ENCODE results near the gene RPL21.

The RPL21 gene

DNA sequence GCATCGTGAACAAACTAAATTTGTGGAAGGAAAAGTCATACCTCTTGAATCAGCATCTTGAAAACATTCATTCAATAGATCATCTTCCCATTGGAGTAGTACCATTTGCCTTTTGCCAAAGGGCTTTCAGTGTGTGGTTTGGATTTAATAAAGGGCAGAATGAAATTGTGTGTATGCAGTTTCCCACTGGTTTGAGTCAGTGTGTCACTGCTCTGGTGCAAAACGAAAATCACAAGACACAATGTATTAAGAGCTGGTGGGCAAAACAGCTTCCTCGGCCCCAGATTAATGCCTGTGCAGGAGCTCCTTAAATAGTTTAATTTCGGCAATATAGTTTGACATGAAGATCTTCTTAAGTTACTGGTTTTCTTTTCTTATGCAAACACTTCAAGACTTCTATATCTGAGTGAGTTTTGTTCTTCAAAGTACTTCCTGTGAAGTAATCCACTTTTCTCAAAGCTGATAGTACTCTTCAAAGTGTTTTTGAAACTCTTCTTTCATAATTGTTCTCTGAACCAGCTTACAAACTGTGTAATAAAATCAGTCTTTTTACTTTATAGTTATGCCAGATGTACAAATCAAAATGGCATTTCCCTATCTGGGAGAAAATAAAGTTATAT, 51.4 kb downstream of the RPL21 start:
- no peak overlapping the region for H3K27ac ChIP-seq (ENCODE audit: low read depth, low read length)
- H3K27me3 ChIP-seq (ENCODE audit: control insufficient read depth, insufficient read depth, low read length): no peaks in the 10 kb centered on the region
- no peaks in the 10 kb centered on the region for H3K9me3 ChIP-seq (ENCODE audit: control insufficient read depth, insufficient read depth, low read length)
- H3K4me3 ChIP-seq (ENCODE audit: low read depth, low read length): no peak overlapping the region
- no peaks in the 10 kb centered on the region for H3K36me3 ChIP-seq (ENCODE audit: control insufficient read depth, insufficient read depth, low read length)
- no peak overlapping the region for H3K9ac ChIP-seq (ENCODE audit: low read depth, low read length)
- H3K4me1 ChIP-seq (ENCODE audit: control insufficient read depth, insufficient read depth, low read length): no peaks in the 10 kb centered on the region

DNA sequence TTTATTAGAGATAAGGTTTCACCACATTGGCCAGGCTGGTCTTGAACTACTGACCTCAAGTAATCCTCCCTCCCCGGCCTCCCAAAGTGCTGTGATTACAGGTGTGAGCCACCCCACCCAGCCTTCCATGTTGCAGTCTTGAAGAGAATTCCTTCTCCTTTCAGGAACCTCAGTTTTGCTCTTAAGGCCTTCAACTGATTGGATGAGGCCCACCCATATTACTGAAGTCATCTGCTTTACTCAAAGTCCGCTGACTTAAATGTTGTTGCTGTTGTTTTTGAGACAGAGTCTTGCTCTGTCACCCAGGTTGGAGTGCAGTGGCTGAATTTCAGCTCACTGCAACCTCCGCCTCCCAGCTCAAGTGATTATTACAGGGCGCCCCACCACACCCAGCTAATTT, 52.7 kb downstream of the RPL21 start:
- H3K9ac ChIP-seq (ENCODE audit: low read depth, low read length): no peak overlapping the region
- no peaks in the 10 kb centered on the region for H3K9me3 ChIP-seq (ENCODE audit: control insufficient read depth, insufficient read depth, low read length)
- no peaks in the 10 kb centered on the region for H3K4me1 ChIP-seq (ENCODE audit: control insufficient read depth, insufficient read depth, low read length)
- H3K27ac ChIP-seq (ENCODE audit: low read depth, low read length): no peak overlapping the region
- no peak overlapping the region for H3K4me3 ChIP-seq (ENCODE audit: low read depth, low read length)
- no peaks in the 10 kb centered on the region for H3K27me3 ChIP-seq (ENCODE audit: control insufficient read depth, insufficient read depth, low read length)
- no peaks in the 10 kb centered on the region for H3K36me3 ChIP-seq (ENCODE audit: control insufficient read depth, insufficient read depth, low read length)

DNA sequence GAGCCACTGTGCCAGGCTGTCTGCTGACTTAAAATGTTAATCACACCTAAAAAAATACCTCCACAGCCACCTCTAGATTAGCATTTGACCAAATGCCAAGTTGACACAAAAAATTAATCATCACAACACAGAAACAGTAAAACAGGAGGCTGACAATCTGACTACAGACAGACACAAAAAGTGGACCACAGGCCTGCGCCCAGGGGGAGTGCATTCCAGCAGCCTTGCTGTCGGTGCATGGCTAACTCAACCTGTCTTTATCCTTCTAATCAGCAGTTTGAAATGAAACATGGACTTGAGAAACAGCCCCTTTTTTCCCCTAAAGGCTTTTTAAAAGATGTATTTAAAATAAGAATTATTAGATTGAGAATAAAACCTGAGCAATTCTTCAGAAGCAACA, 53.3 kb downstream of the RPL21 start:
- Histone ChIP-seq H3K9ac (ENCODE audit: low read depth, low read length) (no peak overlapping the region), H3K4me1 (ENCODE audit: control insufficient read depth, insufficient read depth, low read length) (no peaks in the 10 kb centered on the region), H3K27ac (ENCODE audit: low read depth, low read length) (no peak overlapping the region)

More for the DNA sequence above, 53.3 kb downstream of the RPL21 start:
- Histone ChIP-seq H3K36me3 (ENCODE audit: control insufficient read depth, insufficient read depth, low read length) (no peaks in the 10 kb centered on the region), H3K27me3 (ENCODE audit: control insufficient read depth, insufficient read depth, low read length) (no peaks in the 10 kb centered on the region), H3K9me3 (ENCODE audit: control insufficient read depth, insufficient read depth, low read length) (no peaks in the 10 kb centered on the region), H3K4me3 (ENCODE audit: low read depth, low read length) (no peak overlapping the region)

Measured in HUES48 (cell line).